Measurements from ENCODE around the gene CCPG1.
"Not testable (repeated sequence)": the region's sequence is repeated elsewhere in the genome, so short reads cannot be mapped to it uniquely, and the experiment has no call there.

- not testable (repeated sequence) for TF ChIP-seq POLR2A (IDR thresholded peaks at IDR 0.05; ENCODE audit: low read depth, low read length); TAF1 (IDR thresholded peaks at IDR 0.05; ENCODE audit: borderline replicate concordance, low read depth, low read length); POLR2AphosphoS5 (IDR thresholded peaks at IDR 0.05; ENCODE audit: low read depth, low read length)
Measured at GRCh38 chr15:55417678-55418077, 9.5 kb upstream of the CCPG1 start.

Measured in GM12892 (cell line).